B cell (primary cell): ENCODE data around the gene TXNDC2. TPM values are rescaled to one million over a fixed set of nuclear protein-coding genes. Genes with fewer than 3 reads are reported as not detected.

Experiments
- ATAC-seq: fragments of 200-7000 bp; cut with Tn5 transposase; one replicate; pipeline ENCODE4 v1.10.0; 2021; ENCODE audit warnings: low read depth, mild to moderate bottlenecking, moderate number of reproducible peaks, moderate library complexity
- CTCF ChIA-PET: fragments of 350-600 bp; sonication (Branson Sonifier 250); formaldehyde crosslinking; loops from one replicate; lab custom pipeline; 2021; ENCODE audit warnings: antibody characterized with exemption, inconsistent platforms; lab: Charles Lee
- POLR2A ChIA-PET: fragments of 350-600 bp; sonication (Branson Sonifier 250); formaldehyde crosslinking; loops from one replicate; lab custom pipeline; 2021; ENCODE audit warnings: antibody characterized with exemption; lab: Charles Lee
- DNase-seq: peaks from one replicate; pipeline ENCODE4 v3.0.0; 2013
- H2AFZ ChIP-seq: 2 replicates; pipeline ENCODE4 v1.6.1; 2012; ENCODE audit warnings: mild to moderate bottlenecking, low read depth, low read length; ENCODE audit not compliant: insufficient read depth, poor library complexity, severe bottlenecking
- H3K27ac ChIP-seq, 2 donors: 1 replicate in 1 of 2; 2 replicates in 1 of 2; pipeline ENCODE4 v1.5.1; 2012 to 2013; ENCODE audit warnings: low read length in 2 of 2, mild to moderate bottlenecking in 2 of 2, moderate library complexity in 1 of 2
- H3K27me3 ChIP-seq, 4 experiments: fragments of 200-600 bp in 1 of 4; sonication (generic) in 1 of 4; replicated peaks in 1 of 4; 1 replicate in 2 of 4; 2 replicates in 2 of 4; pipeline versions ENCODE4 v1.6.1 to v1.7.0; 2013 to 2016; ENCODE audit warnings: low read length in 3 of 4, mild to moderate bottlenecking in 2 of 4, mixed read lengths in 1 of 4, moderate library complexity in 1 of 4; ENCODE audit not compliant: insufficient read depth in 4 of 4, control insufficient read depth in 3 of 4; ENCODE audit errors: control extremely low read depth in 1 of 4
- H3K36me3 ChIP-seq, 2 experiments: replicated peaks in 1 of 2; 1 replicate in 1 of 2; 2 replicates in 1 of 2; pipeline versions ENCODE4 v1.6.1 to v1.7.1; 2013; ENCODE audit warnings: low read length in 1 of 2; ENCODE audit not compliant: insufficient read depth in 2 of 2, control insufficient read depth in 1 of 2; ENCODE audit errors: control extremely low read depth in 1 of 2, extremely low read depth in 1 of 2
- H3K4me1 ChIP-seq, 2 donors: fragments of 200-600 bp in 1 of 2; sonication (generic) in 1 of 2; 1 replicate in 1 of 2; 2 replicates in 1 of 2; pipeline versions ENCODE4 v1.5.1 to v1.6.1; 2013 to 2017; ENCODE audit warnings: low read length in 2 of 2; ENCODE audit not compliant: control insufficient read depth in 2 of 2, insufficient read depth in 2 of 2
- H3K4me2 ChIP-seq: replicated peaks from 2 replicates; pipeline ENCODE3; 2012; ENCODE audit warnings: mild to moderate bottlenecking, low read depth, low read length; ENCODE audit not compliant: poor library complexity, severe bottlenecking
- H3K4me3 ChIP-seq, 5 experiments: fragments of 200-600 bp in 1 of 5; sonication (generic) in 1 of 5; 1 replicate in 3 of 5; 2 replicates in 2 of 5; pipeline versions ENCODE4 v1.5.1 to v1.7.0; 2011 to 2016; ENCODE audit warnings: low read length in 4 of 5, mild to moderate bottlenecking in 4 of 5, low read depth in 2 of 5, control low read depth in 1 of 5, moderate library complexity in 1 of 5; ENCODE audit not compliant: insufficient read depth in 1 of 5; ENCODE audit errors: control extremely low read depth in 1 of 5, extremely low read depth in 1 of 5
- H3K79me2 ChIP-seq: fragments of 200-600 bp; sonication (generic); one replicate; pipeline ENCODE4 v1.6.0; 2016; ENCODE audit warnings: low read length; ENCODE audit not compliant: control insufficient read depth, insufficient read depth
- H3K9ac ChIP-seq: fragments of 200-600 bp; sonication (generic); 2 replicates; pipeline ENCODE4 v1.6.1; 2017; ENCODE audit warnings: mild to moderate bottlenecking, low read length, moderate library complexity
- H3K9me3 ChIP-seq, 3 donors: one replicate each; pipeline versions ENCODE4 v1.6.1 to v1.7.1; 2013; ENCODE audit warnings: low read length in 2 of 3; ENCODE audit not compliant: control insufficient read depth in 2 of 3, insufficient read depth in 1 of 3; ENCODE audit errors: control extremely low read depth in 1 of 3
- H4K20me1 ChIP-seq: 2 replicates; pipeline ENCODE4 v1.6.0; 2012; ENCODE audit warnings: mild to moderate bottlenecking, low read length; ENCODE audit not compliant: insufficient read depth, control insufficient read depth, poor library complexity, severe bottlenecking
- H3K27ac Mint-ChIP-seq: one replicate; pipeline ENCODE4 v1.8.0; 2021; ENCODE audit warnings: mixed read lengths
- H3K27me3 Mint-ChIP-seq: one replicate; pipeline ENCODE4 v1.8.0; 2021; ENCODE audit warnings: mixed read lengths
- H3K4me1 Mint-ChIP-seq: one replicate; pipeline ENCODE4 v1.8.0; 2021; ENCODE audit warnings: mixed read lengths
- H3K4me3 Mint-ChIP-seq: one replicate; pipeline ENCODE4 v1.8.0; 2021; ENCODE audit warnings: mixed read lengths
- H3K9me3 Mint-ChIP-seq: one replicate; pipeline ENCODE4 v1.8.0; 2022; ENCODE audit warnings: mixed read lengths; ENCODE audit not compliant: insufficient read depth
- CTCF ChIP-seq: fragments of 200-600 bp; IDR thresholded peaks from one replicate; pipeline ENCODE4 v1.8.0; 2022; ENCODE audit warnings: antibody characterized with exemption, mild to moderate bottlenecking
- EZH2 ChIP-seq: IDR thresholded peaks from 2 replicates; pipeline ENCODE4 v1.6.1; 2012; ENCODE audit warnings: borderline replicate concordance, low read depth, mild to moderate bottlenecking, moderate library complexity, low read length; ENCODE audit not compliant: insufficient read depth, poor library complexity, severe bottlenecking
- WGBS: methylation state at CpG from one replicate; pipeline ENCODE4 v1.1.5; 2013; ENCODE audit warnings: missing lambda C conversion rate; ENCODE audit not compliant: insufficient coverage; 5-methylcytosine and 5-hydroxymethylcytosine counted together
- intact Hi-C: fragments of 100-400 bp; cut with micrococcal nuclease; formaldehyde crosslinking; loops from one replicate; pipeline ENCODE4 v1.10.0; 2022
- polyA minus RNA-seq: library from RNA; depleted of rRNA, polyadenylated mRNA; stranded (reverse); fragments of >200 nt; gene quantifications from 2 replicates; pipeline ENCODE4 v1.2.3, GENCODE V29; 2012
- polyA plus RNA-seq: library from polyadenylated mRNA; depleted of rRNA; stranded (reverse); fragments of >200 nt; gene quantifications from 2 replicates; pipeline ENCODE4 v1.2.3, GENCODE V29; 2012
- total RNA-seq, 2 donors: library from RNA; stranded (reverse); fragments of 120-200 nt in 1 of 2; gene quantifications; 1 replicate in 1 of 2; 2 replicates in 1 of 2; pipeline versions ENCODE4 v1.2.3 to v1.2.4, GENCODE V29; 2013 to 2022

TXNDC2 gene
- total RNA-seq (0.22 and 0.73 TPM in 2 replicates), polyA plus RNA-seq (0.07 TPM in 1 of 2 replicates, not detected in the other), polyA minus RNA-seq (not detected in 2 replicates)
- total RNA-seq (2013): 0.07 TPM

- no peak within 1 kb of the TSS for H3K27ac Mint-ChIP-seq
- no peaks in the 10 kb centered on the region for H3K9me3 Mint-ChIP-seq
- intact Hi-C loops: no loop called here
- TF ChIP-seq CTCF (no peak), EZH2 (no peak)
- Histone ChIP-seq H3K4me1 (no peaks in the 10 kb centered on the region), H3K4me2 (no peak within 1 kb of the TSS), H3K9ac (no peak within 1 kb of the TSS), H3K27me3 (no peaks in the 10 kb centered on the region), H3K36me3 (no peaks in the 10 kb centered on the region), H3K4me3 (no peak within 1 kb of the TSS), H3K27ac (no peak within 1 kb of the TSS), H4K20me1 (no peaks in the 10 kb centered on the region), H3K9me3 (no peaks in the 10 kb centered on the region), H3K79me2 (no peaks in the 10 kb centered on the region), H2AFZ (no peak within 1 kb of the TSS)
- DNase-seq: no peak
- no peak within 1 kb of the TSS for H3K4me3 Mint-ChIP-seq
- no peak for ATAC-seq
- POLR2A ChIA-PET: no interaction called here
- H3K4me1 Mint-ChIP-seq: no peaks in the 10 kb centered on the region
- 88% methylated on average over 4 of the region's 8 CpGs for WGBS
- CTCF ChIA-PET: no interaction called here
- peaks cover 3% of the 10 kb centered on the region for H3K27me3 Mint-ChIP-seq
These were observed at the start of gene TXNDC2 for GRCh38 chr18:9885170-9886004. Gene TXNDC2 (plus strand): TSS chr18:9885973. CDS start chr18:9886681, 708 bp downstream.
